Measurements from ENCODE around the gene GPR45. TPM values are rescaled to one million over a fixed set of nuclear protein-coding genes. Genes with fewer than 3 reads are reported as not detected.

Gene GPR45
- total RNA-seq, 4 donors from 2014 or later: not detected

DNA sequence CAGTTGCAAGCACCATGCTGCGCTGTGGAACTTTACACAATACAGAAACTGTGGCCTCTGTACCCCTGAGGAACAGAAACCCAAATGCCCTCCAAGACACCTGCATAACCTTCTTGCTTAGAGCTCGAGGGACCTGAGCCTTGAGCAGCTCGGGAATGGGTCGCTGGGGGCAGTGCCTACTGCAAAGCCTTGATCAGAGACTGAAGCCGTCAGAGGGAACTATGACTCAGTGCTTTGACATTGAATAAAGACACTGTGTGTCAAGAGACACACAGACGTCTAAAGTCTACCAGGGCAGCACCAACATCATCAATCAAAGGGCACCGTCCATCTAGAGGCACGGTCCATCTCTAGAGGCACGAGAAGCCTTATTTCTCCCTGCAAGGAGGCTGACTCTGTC is 30.6 kb downstream of the GPR45 start:
- H3K9me3 ChIP-seq: no peaks in the 10 kb centered on the region
- H3K4me1 ChIP-seq: no peaks in the 10 kb centered on the region
- no peak for DNase-seq (ENCODE audit: low spot score in 2 of 2)
- peaks cover 3 to 99% (median 30%) of the 10 kb centered on the region in 3 donors for H3K36me3 ChIP-seq
- WGBS, 2 donors: 50 to 65% methylated on average over 8 to 9 of the region's 9 CpGs
- TF ChIP-seq, protein P1, sequence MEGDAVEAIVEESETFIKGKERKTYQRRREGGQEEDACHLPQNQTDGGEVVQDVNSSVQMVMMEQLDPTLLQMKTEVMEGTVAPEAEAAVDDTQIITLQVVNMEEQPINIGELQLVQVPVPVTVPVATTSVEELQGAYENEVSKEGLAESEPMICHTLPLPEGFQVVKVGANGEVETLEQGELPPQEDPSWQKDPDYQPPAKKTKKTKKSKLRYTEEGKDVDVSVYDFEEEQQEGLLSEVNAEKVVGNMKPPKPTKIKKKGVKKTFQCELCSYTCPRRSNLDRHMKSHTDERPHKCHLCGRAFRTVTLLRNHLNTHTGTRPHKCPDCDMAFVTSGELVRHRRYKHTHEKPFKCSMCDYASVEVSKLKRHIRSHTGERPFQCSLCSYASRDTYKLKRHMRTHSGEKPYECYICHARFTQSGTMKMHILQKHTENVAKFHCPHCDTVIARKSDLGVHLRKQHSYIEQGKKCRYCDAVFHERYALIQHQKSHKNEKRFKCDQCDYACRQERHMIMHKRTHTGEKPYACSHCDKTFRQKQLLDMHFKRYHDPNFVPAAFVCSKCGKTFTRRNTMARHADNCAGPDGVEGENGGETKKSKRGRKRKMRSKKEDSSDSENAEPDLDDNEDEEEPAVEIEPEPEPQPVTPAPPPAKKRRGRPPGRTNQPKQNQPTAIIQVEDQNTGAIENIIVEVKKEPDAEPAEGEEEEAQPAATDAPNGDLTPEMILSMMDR (IDR thresholded peaks at IDR 0.05): no peak
- TF ChIP-seq POLR2A (IDR thresholded peaks at IDR 0.05): no peak
- TF ChIP-seq EP300 (IDR thresholded peaks at IDR 0.05): no peak
- H3K4me3 ChIP-seq: no peak overlapping the region
- H3K27ac ChIP-seq: no peak overlapping the region
- H3K27me3 ChIP-seq: no peaks in the 10 kb centered on the region

DNA sequence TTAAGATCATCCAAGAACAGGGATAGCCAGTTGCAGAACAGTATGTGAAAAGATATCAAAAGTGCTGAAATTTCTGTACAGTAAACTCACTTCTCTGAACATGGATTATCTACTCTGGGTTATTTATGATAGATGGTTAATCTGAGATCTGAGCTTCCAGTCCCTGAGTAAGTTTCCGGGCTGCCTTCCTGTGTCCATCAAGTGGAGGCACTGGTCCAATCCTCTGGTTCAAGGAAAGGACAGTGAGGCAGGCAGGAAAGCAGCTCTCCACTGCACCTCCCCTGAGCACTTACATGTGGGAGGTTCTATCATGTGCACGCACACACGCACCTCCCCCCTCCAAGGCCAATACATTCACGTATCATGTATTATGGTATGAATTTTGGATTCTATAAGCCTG is 32.5 kb downstream of the GPR45 start:
- Histone ChIP-seq H3K4me3 (no peak overlapping the region), H3K9me3 (no peaks in the 10 kb centered on the region), H3K4me1 (no peaks in the 10 kb centered on the region), H3K36me3 (peaks cover 3 to 99% (median 22%) of the 10 kb centered on the region in 3 donors), H3K27ac (no peak overlapping the region), H3K27me3 (no peaks in the 10 kb centered on the region)
- TF ChIP-seq, protein P1 (IDR thresholded peaks at IDR 0.05): no peak
- TF ChIP-seq POLR2A (IDR thresholded peaks at IDR 0.05) (no peak), EP300 (IDR thresholded peaks at IDR 0.05) (no peak)
- DNase-seq (ENCODE audit: low spot score in 2 of 2): no peak
- WGBS, 2 donors: 74 to 80% methylated on average over 4 of the region's 4 CpGs

DNA sequence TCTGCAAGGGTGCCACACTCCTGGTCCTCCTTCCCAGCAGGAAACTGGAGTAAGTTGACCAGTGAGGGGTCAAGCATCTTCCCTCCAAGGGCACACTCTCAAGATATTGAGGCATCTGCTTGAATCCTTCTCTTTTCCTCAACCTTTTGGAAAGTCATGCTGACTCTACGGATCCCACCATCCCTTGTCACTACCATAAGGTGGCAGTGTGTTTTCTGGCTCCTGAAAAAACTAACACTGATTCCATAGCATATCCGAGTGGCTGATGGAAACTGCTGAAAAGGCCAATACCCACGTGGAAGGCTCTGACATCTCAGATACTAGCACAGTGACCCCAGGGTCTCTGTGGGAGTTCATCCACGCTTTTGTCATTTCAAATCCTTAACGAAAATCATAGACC is 37.1 kb downstream of the GPR45 start:
- Histone ChIP-seq H3K27me3 (no peaks in the 10 kb centered on the region), H3K36me3 (peaks cover 3 to 100% (median 11%) of the 10 kb centered on the region in 3 donors), H3K9me3 (no peaks in the 10 kb centered on the region), H3K27ac (no peak overlapping the region), H3K4me1 (no peaks in the 10 kb centered on the region), H3K4me3 (no peak overlapping the region)
- TF ChIP-seq EP300 (IDR thresholded peaks at IDR 0.05): no peak
- no peak for TF ChIP-seq POLR2A (IDR thresholded peaks at IDR 0.05)
- TF ChIP-seq, protein P1 (IDR thresholded peaks at IDR 0.05): no peak
- DNase-seq (ENCODE audit: low spot score in 2 of 2): no peak
- WGBS, 2 donors: 50 to 54% methylated on average over 5 of the region's 5 CpGs

DNA sequence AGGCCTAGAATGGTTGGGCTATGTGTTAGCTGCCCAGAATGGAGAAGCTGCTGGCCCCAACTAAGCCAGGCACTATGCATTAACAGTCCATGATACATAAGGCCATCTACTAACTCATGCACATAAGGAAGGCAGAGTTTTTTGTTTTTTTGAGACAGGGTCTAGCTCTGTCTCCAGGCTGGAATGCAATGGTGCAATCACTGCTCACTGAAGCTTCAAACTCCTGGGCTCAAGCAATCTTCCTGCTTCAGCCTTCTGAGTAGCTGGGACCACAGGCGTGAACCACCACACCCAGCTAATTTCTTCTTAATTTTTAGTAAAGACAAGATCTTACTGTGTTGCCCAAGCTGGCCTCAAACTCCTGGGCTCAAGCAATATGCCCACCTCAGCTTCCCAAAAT is 37.6 kb downstream of the GPR45 start:
- TF ChIP-seq EP300 (IDR thresholded peaks at IDR 0.05): no peak
- TF ChIP-seq, protein P1 (IDR thresholded peaks at IDR 0.05): no peak
- TF ChIP-seq POLR2A (IDR thresholded peaks at IDR 0.05): no peak
- H3K27ac ChIP-seq: no peak overlapping the region
- no peaks in the 10 kb centered on the region for H3K9me3 ChIP-seq
- H3K4me1 ChIP-seq: no peaks in the 10 kb centered on the region
- no peak overlapping the region for H3K4me3 ChIP-seq
- no peak for DNase-seq (ENCODE audit: low spot score in 2 of 2)
- H3K27me3 ChIP-seq: no peaks in the 10 kb centered on the region
- WGBS, 2 donors: 92 to 100% methylated on average over 1 of the region's 1 CpG
- peaks cover 3 to 100% (median 11%) of the 10 kb centered on the region in 3 donors for H3K36me3 ChIP-seq

DNA sequence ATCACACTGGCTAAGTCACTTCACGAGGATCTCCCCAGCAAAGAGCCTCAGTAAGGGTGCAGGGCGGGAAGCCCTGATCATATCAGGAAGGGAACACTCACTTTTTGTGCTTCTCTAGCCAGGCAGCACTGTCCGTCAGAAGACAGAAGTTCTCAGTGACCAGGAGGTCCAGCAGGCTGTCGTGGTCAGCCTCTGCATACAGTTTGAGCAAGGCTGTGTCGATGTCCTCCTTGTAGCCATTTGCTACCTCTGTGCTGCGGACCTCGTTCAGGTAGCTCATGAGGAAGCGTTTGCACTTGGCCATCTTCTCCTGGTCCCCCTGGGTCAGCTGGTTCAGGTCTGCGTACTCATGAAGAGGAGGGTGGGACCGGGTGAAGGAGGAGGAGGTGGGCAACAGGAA is 38.7 kb downstream of the GPR45 start:
- Histone ChIP-seq H3K4me3 (no peak overlapping the region), H3K4me1 (no peaks in the 10 kb centered on the region), H3K27ac (no peak overlapping the region), H3K36me3 (peaks cover 0 to 100% (median 11%) of the 10 kb centered on the region in 3 donors), H3K9me3 (no peaks in the 10 kb centered on the region), H3K27me3 (no peaks in the 10 kb centered on the region)
- DNase-seq (ENCODE audit: low spot score in 2 of 2): no peak
- TF ChIP-seq, protein P1 (IDR thresholded peaks at IDR 0.05): no peak
- TF ChIP-seq POLR2A (IDR thresholded peaks at IDR 0.05) (no peak), EP300 (IDR thresholded peaks at IDR 0.05) (no peak)
- 83 to 84% methylated on average over 9 to 10 of the region's 10 CpGs for WGBS, 2 donors

Data from tibial nerve (tissue), 4 donors.